GM12892 (cell line): ENCODE measurements around the gene IFNA1.

Experiments
- POLR2A ChIP-seq: IDR thresholded peaks from 2 replicates; pipeline ENCODE4 v1.6.1; 2011; ENCODE audit warnings: low read depth, low read length, control low read depth
- POLR2AphosphoS5 ChIP-seq: IDR thresholded peaks from 2 replicates; pipeline ENCODE4 v1.6.1; 2011; ENCODE audit warnings: low read depth, low read length, control low read depth

GRCh38 chr9:21479152-21479702, 39.0 kb downstream of the IFNA1 start:
- TF ChIP-seq POLR2A: no peak
- TF ChIP-seq POLR2AphosphoS5: no peak
